ENCODE results near the gene ATP2B2.

ATP2B2 gene

DNA sequence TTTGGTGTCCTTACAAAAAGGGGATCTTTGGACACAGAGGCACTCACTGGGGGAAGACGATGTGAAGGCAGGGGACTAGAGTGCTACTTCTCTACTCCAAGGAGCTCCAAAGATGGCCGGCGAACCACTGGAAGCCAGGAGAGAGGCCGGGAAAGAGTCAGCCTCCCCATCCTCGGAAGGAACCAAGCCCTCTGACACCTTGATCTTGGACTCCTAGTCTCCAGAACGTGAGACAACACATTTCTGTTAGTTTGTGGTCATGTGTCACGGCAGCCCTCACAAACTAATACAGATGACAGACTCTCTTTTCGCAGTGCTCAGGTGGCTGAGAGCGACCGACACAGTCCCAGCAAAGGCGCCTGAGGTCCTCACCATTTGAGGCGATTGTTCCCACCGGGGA lies 24.4 kb upstream of the ATP2B2 start:
- no peak for DNase-seq (ENCODE audit: low spot score)

DNA sequence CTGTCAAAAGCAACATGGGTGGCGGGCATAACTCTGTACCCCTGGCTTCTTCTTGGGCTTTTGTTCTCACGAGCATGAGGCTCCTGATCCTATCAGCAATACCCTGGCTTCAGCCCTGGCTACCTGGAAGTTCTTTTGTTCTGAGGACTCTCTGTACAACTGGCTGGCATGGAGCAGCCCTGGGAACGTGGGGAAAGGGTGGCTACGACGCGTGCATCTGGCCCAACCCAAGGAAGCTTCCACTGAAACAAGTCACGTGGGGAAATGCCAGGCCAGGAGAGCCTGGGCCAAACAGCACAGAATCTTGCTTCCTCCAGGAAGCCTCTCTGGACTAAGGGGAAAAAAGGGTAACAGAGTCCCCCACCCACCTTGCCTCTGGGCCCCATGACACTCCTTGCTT lies 22.7 kb upstream of the ATP2B2 start:
- DNase-seq (ENCODE audit: low spot score) = no peak

DNA sequence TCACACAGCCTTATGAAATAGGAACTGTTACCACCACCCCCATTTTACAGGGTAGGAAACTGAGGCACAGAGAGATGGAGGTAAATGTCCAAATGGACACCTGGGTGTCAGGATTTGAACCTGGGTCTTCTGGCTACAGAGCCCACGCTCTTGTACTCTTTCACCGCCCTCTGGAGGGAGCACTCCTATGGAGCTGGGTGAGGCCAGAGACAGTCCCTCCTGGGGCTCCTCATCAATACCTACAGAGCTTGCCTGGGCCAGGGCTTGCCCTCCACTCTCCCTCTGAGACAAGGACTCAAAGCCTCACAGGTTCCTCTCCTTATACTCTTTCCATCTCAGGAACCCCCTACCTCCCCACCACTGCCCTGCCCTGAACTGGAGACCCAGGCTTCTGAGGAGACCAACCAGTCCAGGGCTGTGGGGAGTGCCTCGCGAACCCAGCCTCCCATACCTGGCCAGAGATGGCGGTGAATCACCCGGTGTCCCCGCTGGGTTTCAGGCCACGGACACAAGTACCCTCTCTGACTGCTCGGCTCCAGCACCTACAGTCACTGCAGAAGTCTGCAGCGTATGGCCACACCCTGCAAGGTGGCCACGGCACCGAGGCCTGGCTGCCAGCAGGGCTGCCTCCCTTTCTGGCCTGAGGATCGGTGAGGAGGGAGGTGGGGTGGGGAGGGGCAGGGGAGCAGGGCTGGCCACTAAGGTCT lies 22.1 kb upstream of the ATP2B2 start:
- no peak for DNase-seq (ENCODE audit: low spot score)

DNA sequence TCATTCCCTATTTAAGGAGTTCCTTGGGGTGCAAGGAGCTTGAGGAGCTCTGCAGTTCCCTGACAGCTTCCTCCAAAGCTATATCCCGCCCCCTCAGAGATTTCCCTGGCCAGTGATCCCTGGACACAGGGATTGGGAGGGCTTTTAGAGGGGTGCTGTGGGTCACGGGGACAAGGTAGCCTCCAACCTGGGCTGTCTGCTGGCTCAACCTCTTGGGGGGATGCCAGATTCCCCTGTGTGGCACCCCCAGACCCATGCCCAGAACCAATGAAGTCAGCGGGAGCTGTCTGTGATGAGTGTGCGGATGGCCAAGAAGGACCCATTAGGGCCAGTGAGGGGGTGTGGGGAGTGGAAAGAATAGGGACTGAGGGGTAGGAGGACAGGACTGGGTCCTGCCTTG lies 21.0 kb upstream of the ATP2B2 start:
- DNase-seq (ENCODE audit: low spot score) = no peak

DNA sequence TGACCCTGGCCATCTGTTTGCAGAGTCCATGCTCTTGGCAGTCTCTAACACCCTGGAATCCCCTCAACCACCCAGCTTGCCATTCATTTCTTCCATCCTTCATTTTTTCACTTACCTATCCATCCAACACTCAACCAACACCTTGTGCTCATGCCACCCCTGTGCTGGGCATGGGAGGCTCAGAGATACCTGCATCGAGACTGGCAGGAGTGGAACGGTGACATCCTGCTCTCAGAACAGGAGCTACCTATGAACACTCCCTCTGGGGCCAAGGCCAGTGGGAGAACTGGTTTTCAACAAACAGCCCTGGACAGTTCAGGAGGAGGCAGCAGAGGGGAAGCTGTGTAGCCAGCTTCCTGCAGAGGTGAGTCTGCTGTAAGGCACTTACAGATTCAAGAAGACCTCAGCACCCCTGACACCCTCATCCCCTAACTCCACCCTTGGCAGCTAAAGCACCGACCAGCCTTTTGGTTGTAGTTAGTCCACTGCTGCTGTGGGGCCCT lies 19.5 kb upstream of the ATP2B2 start:
- DNase-seq (ENCODE audit: low spot score) = no peak

- no peak for DNase-seq (ENCODE audit: low spot score)
Observed at GRCh38 chr3:10524270-10524669, 18.9 kb upstream of the ATP2B2 start.

DNA sequence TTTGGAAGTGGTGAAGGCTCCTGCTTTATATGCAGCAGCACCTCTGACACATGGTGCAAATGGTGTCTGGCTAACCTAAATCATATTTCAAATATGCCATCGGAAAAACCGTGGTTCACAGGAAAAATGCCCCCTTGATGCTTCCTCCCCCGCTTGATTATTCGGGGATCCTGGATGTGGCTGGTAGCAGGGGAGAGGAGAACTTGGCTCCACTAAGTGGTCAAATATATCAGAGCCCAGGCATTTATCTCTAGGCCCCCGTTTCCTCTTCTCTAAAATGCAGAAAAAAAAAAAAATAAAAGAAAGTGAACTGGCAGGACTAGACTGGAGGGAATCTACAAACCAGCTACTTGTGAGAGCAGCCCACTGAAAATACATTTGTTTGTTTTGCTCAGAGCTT lies 18.2 kb upstream of the ATP2B2 start:
- DNase-seq (ENCODE audit: low spot score) = no peak

GRCh38 chr3:10522646-10523303 lies 17.4 kb upstream of the ATP2B2 start:
- DNase-seq (ENCODE audit: low spot score) = no peak

GRCh38 chr3:10521772-10522441 lies 16.5 kb upstream of the ATP2B2 start:
- DNase-seq (ENCODE audit: low spot score) = no peak

DNA sequence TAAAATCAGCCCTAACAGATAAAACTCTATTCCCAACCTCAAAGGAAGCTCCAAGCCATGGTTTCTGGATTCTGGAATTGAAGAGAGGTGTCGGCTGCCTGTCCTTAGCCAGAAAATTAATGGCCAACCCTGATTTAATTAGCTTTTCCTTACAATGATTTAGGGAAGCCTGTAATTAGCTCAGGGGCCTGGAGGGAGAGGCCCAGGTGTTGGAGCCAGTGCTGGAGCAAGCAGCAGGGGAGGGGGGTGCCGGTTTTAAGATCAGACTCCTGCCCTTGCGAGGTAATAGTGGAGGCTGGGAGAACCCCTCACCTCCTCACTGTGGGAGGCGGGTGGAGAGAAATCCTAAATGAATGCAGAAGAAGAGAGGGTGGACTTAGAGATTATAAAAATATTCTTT lies 14.7 kb upstream of the ATP2B2 start:
- DNase-seq (ENCODE audit: low spot score) = no peak

DNA sequence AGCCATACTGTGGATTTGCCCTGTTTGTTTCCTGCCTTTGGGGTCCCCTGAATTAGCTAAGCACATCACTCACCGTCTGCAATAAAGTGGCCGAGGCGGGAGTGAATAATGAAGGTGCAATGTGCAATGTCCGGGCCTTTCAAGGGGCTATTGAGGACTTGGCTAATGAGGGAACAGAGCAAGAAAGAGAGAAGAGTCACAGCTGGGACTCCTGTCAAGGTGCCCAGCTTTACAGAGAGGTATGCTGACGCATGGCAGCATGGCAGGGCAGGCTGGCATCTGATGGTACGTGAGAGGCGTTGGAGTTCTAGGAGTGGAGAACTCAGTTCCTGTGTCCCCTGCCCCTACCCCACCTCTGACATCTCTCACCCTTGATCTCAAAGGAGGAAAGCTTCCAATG lies 13.8 kb upstream of the ATP2B2 start:
- no peak for DNase-seq (ENCODE audit: low spot score)

DNA sequence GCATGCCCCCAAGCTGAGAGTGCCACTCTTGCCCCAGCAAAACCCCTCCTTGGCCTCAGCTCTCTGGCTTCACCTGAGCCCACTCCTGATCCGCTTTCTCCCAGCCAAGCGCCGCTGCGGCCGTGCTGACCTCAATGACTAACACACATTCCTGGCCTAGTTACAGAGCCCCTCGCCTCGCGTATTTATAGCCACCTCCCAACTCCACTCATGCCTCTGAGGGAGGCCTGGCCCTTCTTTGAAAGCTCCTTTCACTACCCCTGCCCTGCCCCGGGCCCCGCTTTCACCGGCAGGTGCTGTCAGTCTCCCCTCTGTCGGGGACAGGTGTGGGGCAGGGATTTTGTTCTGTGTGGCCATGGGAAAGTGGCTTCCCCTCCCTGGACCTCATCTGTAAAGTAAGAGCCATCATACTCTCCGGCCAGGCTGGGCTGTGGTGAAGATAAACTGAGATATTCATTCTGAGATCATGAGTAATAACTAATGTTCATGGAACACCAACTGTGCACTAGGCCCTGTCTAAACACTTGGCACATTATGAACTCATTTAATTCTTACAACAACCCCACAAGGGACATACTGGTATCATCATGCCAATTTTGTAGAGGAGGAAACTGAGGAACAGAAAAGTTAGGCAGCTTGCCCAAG lies 13.2 kb upstream of the ATP2B2 start:
- no peak for DNase-seq (ENCODE audit: low spot score)

DNA sequence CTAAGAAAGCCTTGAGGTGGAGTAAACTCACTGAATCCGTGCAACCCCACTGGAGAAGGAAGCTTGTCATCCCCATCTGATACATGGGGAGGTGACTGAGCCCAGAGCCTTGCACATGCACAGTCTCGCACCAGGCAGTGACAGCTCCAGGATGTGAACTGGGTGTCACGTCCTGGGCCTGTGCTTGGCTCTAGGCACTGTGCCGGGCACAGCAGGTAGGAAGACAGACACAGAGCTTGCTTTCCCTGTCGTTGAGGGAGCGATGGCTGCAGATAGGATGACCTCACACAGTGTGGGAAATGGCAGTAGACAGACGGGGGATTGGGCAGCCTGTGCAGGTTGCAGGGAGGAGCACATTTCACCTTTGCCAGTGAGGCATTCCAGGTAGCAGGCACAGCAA lies 12.2 kb upstream of the ATP2B2 start:
- DNase-seq (ENCODE audit: low spot score) = no peak

- DNase-seq (ENCODE audit: low spot score) = no peak
Observed at GRCh38 chr3:10516544-10517452, 11.4 kb upstream of the ATP2B2 start.

GRCh38 chr3:10515884-10516495 lies 10.6 kb upstream of the ATP2B2 start:
- DNase-seq (ENCODE audit: low spot score) = no peak

DNA sequence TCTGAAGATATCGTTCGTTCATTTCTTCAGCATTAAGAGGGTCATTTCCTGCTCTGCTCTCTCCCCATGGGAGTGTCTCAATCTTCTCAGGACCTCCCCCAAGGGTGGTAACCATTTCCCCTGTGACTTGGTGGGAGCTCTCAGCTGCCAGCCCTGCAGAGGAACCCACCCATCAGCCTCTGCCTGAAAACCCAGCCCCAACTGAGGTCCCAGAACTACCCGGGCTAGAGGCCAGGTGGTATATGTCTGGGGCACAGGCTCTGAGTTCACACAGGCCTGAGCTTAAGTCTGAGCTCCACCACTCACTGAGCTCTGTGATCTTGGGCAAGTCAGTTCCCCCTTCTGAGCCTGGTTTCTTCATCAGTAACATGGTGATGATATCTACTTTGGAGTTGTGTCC lies 10.0 kb upstream of the ATP2B2 start:
- DNase-seq (ENCODE audit: low spot score) = no peak

GRCh38 chr3:10514407-10515069 lies 9.2 kb upstream of the ATP2B2 start:
- no peak for DNase-seq (ENCODE audit: low spot score)

DNA sequence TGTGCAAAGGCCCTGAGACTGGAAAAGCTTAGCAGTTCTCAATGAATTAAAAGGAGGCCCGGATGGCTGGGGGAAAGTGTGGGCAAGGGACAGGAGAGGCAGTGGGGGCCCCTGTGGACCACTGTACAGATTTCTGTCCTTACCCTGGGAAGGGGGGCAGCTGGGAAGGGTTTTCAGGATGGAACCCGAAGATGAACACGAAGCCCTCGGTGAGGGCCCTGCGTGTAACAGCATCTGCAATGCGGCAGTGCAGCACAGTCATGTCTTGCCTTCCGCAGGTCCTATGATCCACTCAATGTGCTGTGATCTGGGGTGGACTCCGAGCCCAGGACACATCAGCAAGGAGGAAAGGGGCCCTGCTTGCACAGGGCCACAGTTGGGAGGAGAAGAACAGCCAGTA lies 7.9 kb upstream of the ATP2B2 start:
- no peak for DNase-seq (ENCODE audit: low spot score)

- no peak for DNase-seq (ENCODE audit: low spot score)
Observed at GRCh38 chr3:10512687-10513086, 7.3 kb upstream of the ATP2B2 start.

DNA sequence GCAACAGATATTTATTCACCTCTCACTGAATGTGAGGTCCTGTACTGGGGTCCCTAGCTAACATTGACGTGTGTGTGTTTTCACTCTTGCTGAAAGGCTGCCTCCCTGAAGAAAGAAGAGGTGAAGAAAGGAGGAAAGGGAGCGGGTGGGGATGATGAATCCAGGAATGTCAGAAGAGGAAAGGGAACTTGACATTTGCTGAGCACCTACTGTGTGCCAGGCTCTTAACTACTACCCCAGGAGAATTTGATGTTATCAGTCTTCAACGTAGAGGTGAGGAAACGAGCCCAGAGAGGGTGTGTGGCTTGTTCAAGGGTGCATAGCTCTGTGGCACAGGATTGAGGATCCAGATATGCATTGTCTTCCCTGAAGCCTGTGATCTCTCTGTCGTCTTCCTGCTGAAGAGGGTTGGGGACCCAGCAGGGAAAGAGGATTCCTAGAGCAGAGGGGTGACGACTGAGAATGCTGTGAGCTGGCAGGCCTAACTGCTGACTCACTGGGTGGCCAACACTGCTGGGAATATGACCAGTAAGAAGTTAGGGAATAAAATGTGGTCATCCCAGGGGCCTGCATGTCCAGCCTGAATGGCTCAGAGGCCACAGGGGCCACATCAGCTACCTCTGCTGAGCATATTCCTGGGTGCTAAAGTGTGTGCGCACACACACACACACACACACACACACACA lies 6.6 kb upstream of the ATP2B2 start:
- no peak for DNase-seq (ENCODE audit: low spot score)

All from COLO829 (cell line).